Spinal cord (tissue), 10 donors: ENCODE results near the gene EVL. TPM values are rescaled to one million over a fixed set of nuclear protein-coding genes. Genes with fewer than 3 reads are reported as not detected.

Experiments
- DNase-seq, 6 donors: peaks; one replicate each; pipeline versions ENCODE4 v3.0.0 to v3.0.0-alpha.2; 2013 to 2015; ENCODE audit warnings: low spot score in 6 of 6, low read depth in 4 of 6
- H3K27ac ChIP-seq: one replicate; pipeline ENCODE4 v1.5.1; 2013; ENCODE audit warnings: low read depth, low read length, control low read depth
- H3K27me3 ChIP-seq: one replicate; pipeline ENCODE4 v1.6.1; 2013; ENCODE audit warnings: low read length; ENCODE audit not compliant: control insufficient read depth, insufficient read depth
- H3K36me3 ChIP-seq: one replicate; pipeline ENCODE4 v1.6.1; 2013; ENCODE audit warnings: low read length; ENCODE audit not compliant: control insufficient read depth, insufficient read depth
- H3K4me1 ChIP-seq: one replicate; pipeline ENCODE4 v1.6.1; 2013; ENCODE audit warnings: low read length; ENCODE audit not compliant: control insufficient read depth, insufficient read depth
- H3K4me3 ChIP-seq: one replicate; pipeline ENCODE4 v1.5.1; 2013; ENCODE audit warnings: low read depth, low read length, control low read depth
- H3K9me3 ChIP-seq: one replicate; pipeline ENCODE4 v1.6.1; 2013; ENCODE audit warnings: low read length; ENCODE audit not compliant: control insufficient read depth, insufficient read depth
- WGBS: methylation state at CpG from one replicate; pipeline ENCODE4 v1.1.5; 2013; ENCODE audit warnings: missing lambda C conversion rate; ENCODE audit not compliant: insufficient coverage; 5-methylcytosine and 5-hydroxymethylcytosine counted together
- polyA plus RNA-seq, 2 donors: library from polyadenylated mRNA; unstranded; fragments of 120-200 nt; gene quantifications; one replicate each; pipeline ENCODE4 v1.2.1, GENCODE V29; 2013; ENCODE audit not compliant: insufficient read length in 2 of 2
- total RNA-seq, 2 donors: library from RNA; depleted of rRNA in 1 of 2; stranded (reverse); fragments of 120-200 nt in 1 of 2; fragments of >200 nt in 1 of 2; gene quantifications; one replicate each; pipeline versions ENCODE4 v1.2.3 to v1.2.4, GENCODE V29; 2013 to 2014
- donor health status: healthy.

Gene EVL
- total and polyA plus RNA-seq, 4 donors = 70.9 to 585 (median 342) TPM

- WGBS = 71% methylated on average over 1 of the region's 2 CpGs
Measured at GRCh38 chr14:100035700-100036099, 29.5 kb upstream of the EVL start.

GRCh38 chr14:100037353-100037752, 27.9 kb upstream of the EVL start:
- WGBS = no CpG with 5 or more reads among the region's 2 CpGs

More at GRCh38 chr14:100035700-100036099, 29.5 kb upstream of the EVL start:
- Histone ChIP-seq H3K4me1 (peaks cover 7% of the 10 kb centered on the region), H3K4me3 (no peak overlapping the region), H3K27ac (no peak overlapping the region), H3K9me3 (no peaks in the 10 kb centered on the region), H3K27me3 (no peaks in the 10 kb centered on the region), H3K36me3 (no peaks in the 10 kb centered on the region)
- DNase-seq = no peak

GRCh38 chr14:100038065-100038464, 27.2 kb upstream of the EVL start:
- Histone ChIP-seq H3K4me1 (peaks cover 4% of the 10 kb centered on the region), H3K9me3 (no peaks in the 10 kb centered on the region), H3K4me3 (no peak overlapping the region), H3K27me3 (no peaks in the 10 kb centered on the region), H3K27ac (no peak overlapping the region), H3K36me3 (no peaks in the 10 kb centered on the region)
- 72% methylated on average over 4 of the region's 5 CpGs for WGBS
- DNase-seq = no peak

More at GRCh38 chr14:100037353-100037752, 27.9 kb upstream of the EVL start:
- no peak overlapping the region for H3K27ac ChIP-seq
- no peaks in the 10 kb centered on the region for H3K27me3 ChIP-seq
- no peaks in the 10 kb centered on the region for H3K9me3 ChIP-seq
- no peak overlapping the region for H3K4me3 ChIP-seq
- H3K4me1 ChIP-seq = peaks cover 4% of the 10 kb centered on the region
- H3K36me3 ChIP-seq = no peaks in the 10 kb centered on the region
- DNase-seq = peak in 1 of 6 donors; percentile 62

GRCh38 chr14:100039903-100040302, 25.3 kb upstream of the EVL start:
- Histone ChIP-seq H3K36me3 (no peaks in the 10 kb centered on the region), H3K4me1 (peaks cover 4% of the 10 kb centered on the region), H3K4me3 (no peak overlapping the region), H3K9me3 (no peaks in the 10 kb centered on the region), H3K27ac (no peak overlapping the region), H3K27me3 (no peaks in the 10 kb centered on the region)
- 70% methylated on average over 3 of the region's 3 CpGs for WGBS
- DNase-seq = no peak

GRCh38 chr14:100041271-100041670, 24.0 kb upstream of the EVL start:
- H3K4me1 ChIP-seq = peaks cover 4% of the 10 kb centered on the region
- no peak for DNase-seq
- whole genome bisulfite sequencing = 40% methylated on average over 1 of the region's 2 CpGs
- no peaks in the 10 kb centered on the region for H3K27me3 ChIP-seq
- H3K27ac ChIP-seq = no peak overlapping the region
- H3K36me3 ChIP-seq = no peaks in the 10 kb centered on the region
- no peak overlapping the region for H3K4me3 ChIP-seq
- H3K9me3 ChIP-seq = no peaks in the 10 kb centered on the region

- H3K9me3 ChIP-seq = no peaks in the 10 kb centered on the region
- H3K4me1 ChIP-seq = peaks cover 4% of the 10 kb centered on the region
- H3K36me3 ChIP-seq = no peaks in the 10 kb centered on the region
- DNase-seq = no peak
- no peaks in the 10 kb centered on the region for H3K27me3 ChIP-seq
- WGBS = no CpG with 5 or more reads among the region's 6 CpGs
- no peak overlapping the region for H3K27ac ChIP-seq
- H3K4me3 ChIP-seq = no peak overlapping the region
Measured at GRCh38 chr14:100042286-100042685, 22.9 kb upstream of the EVL start.

- Histone ChIP-seq H3K36me3 (no peaks in the 10 kb centered on the region), H3K9me3 (no peaks in the 10 kb centered on the region), H3K4me3 (no peak overlapping the region), H3K27ac (no peak overlapping the region), H3K27me3 (no peaks in the 10 kb centered on the region), H3K4me1 (no peaks in the 10 kb centered on the region)
- no CpG with 5 or more reads among the region's 4 CpGs for WGBS
- DNase-seq = peak in 1 of 6 donors; percentile 16
Measured at GRCh38 chr14:100045642-100046344, 19.4 kb upstream of the EVL start.

- no CpG with 5 or more reads among the region's 4 CpGs for WGBS
- Histone ChIP-seq H3K27me3 (no peaks in the 10 kb centered on the region), H3K9me3 (no peaks in the 10 kb centered on the region), H3K4me1 (no peaks in the 10 kb centered on the region), H3K27ac (no peak overlapping the region), H3K36me3 (no peaks in the 10 kb centered on the region), H3K4me3 (no peak overlapping the region)
- DNase-seq = no peak
Measured at GRCh38 chr14:100047600-100047999, 17.6 kb upstream of the EVL start.

- H3K4me3 ChIP-seq = no peak overlapping the region
- no peak for DNase-seq
- H3K4me1 ChIP-seq = no peaks in the 10 kb centered on the region
- no CpG with 5 or more reads among the region's 3 CpGs for WGBS
- no peaks in the 10 kb centered on the region for H3K36me3 ChIP-seq
- H3K9me3 ChIP-seq = no peaks in the 10 kb centered on the region
- no peaks in the 10 kb centered on the region for H3K27me3 ChIP-seq
- no peak overlapping the region for H3K27ac ChIP-seq
Measured at GRCh38 chr14:100048786-100049185, 16.4 kb upstream of the EVL start.

GRCh38 chr14:100049220-100049619, 16.0 kb upstream of the EVL start:
- Histone ChIP-seq H3K9me3 (no peaks in the 10 kb centered on the region), H3K4me1 (no peaks in the 10 kb centered on the region), H3K27me3 (no peaks in the 10 kb centered on the region), H3K27ac (no peak overlapping the region), H3K4me3 (no peak overlapping the region), H3K36me3 (no peaks in the 10 kb centered on the region)
- DNase-seq = no peak
- WGBS = 25% methylated on average over 1 of the region's 2 CpGs
